HepG2 (cell line): ENCODE measurements around the gene MPC1. TPM values are rescaled to one million over a fixed set of nuclear protein-coding genes. Genes with fewer than 3 reads are reported as not detected.

Experiments
- DMTF1 ChIP-seq: sonication (generic); formaldehyde crosslinking; IDR thresholded peaks from 2 replicates; pipeline ENCODE4 v1.4.0; 2020; ENCODE audit warnings: mild to moderate bottlenecking, missing genetic modification reagents
- DPF2 ChIP-seq: sonication (generic); formaldehyde crosslinking; IDR thresholded peaks from 2 replicates; pipeline ENCODE4 v1.4.0; 2020; ENCODE audit warnings: mild to moderate bottlenecking, low read depth, missing genetic modification reagents, borderline replicate concordance
- ELF4 ChIP-seq: sonication (generic); formaldehyde crosslinking; IDR thresholded peaks from 2 replicates; pipeline ENCODE4 v1.5.0; 2020; ENCODE audit warnings: missing genetic modification reagents, mild to moderate bottlenecking, moderate library complexity, borderline replicate concordance
- HNRNPLL ChIP-seq: fragments of 200-400 bp; formaldehyde crosslinking; IDR thresholded peaks from 2 replicates; pipeline ENCODE4 v1.6.1; 2017; ENCODE audit warnings: mild to moderate bottlenecking, low read depth, low read length; ENCODE audit not compliant: poor library complexity, severe bottlenecking
- KDM3A ChIP-seq: IDR thresholded peaks from 2 replicates; pipeline ENCODE4 v1.6.1; 2018; ENCODE audit warnings: low read depth, missing compliant biosample characterization
- MBNL3 ChIP-seq: fragments of 250-450 bp; sonication (Bioruptor Pico); conservative IDR thresholded peaks from 2 replicates; pipeline ENCODE4 v1.8.0; 2022; ENCODE audit warnings: mild to moderate bottlenecking, inconsistent platforms
- MLLT10 ChIP-seq: sonication (generic); formaldehyde crosslinking; IDR thresholded peaks from 2 replicates; pipeline ENCODE4 v1.4.0; 2020; ENCODE audit warnings: missing genetic modification reagents
- MNT ChIP-seq: fragments of 450-650 bp; IDR thresholded peaks from 2 replicates; pipeline ENCODE4 v1.6.1; 2016
- MYPOP ChIP-seq: sonication (generic); formaldehyde crosslinking; IDR thresholded peaks from 2 replicates; pipeline ENCODE4 v1.8.1; 2023; ENCODE audit warnings: mild to moderate bottlenecking, moderate library complexity, missing genetic modification reagents
- NFKB2 ChIP-seq: sonication (generic); formaldehyde crosslinking; IDR thresholded peaks from 2 replicates; pipeline ENCODE4 v1.4.0; 2020; ENCODE audit warnings: missing genetic modification reagents, borderline replicate concordance
- NKX3-1 ChIP-seq: sonication (generic); formaldehyde crosslinking; IDR thresholded peaks from 2 replicates; pipeline ENCODE4 v1.5.0; 2020; ENCODE audit warnings: missing genetic modification reagents
- PHF20 ChIP-seq: sonication (generic); formaldehyde crosslinking; IDR thresholded peaks from 2 replicates; pipeline ENCODE4 v1.5.0; 2020; ENCODE audit warnings: mild to moderate bottlenecking, missing genetic modification reagents
- PHF8 ChIP-seq: sonication (generic); formaldehyde crosslinking; IDR thresholded peaks from 2 replicates; pipeline ENCODE4 v1.5.0; 2020; ENCODE audit warnings: missing genetic modification reagents
- RBAK ChIP-seq: sonication (generic); formaldehyde crosslinking; IDR thresholded peaks from 2 replicates; pipeline ENCODE4 v1.5.1; 2020; ENCODE audit warnings: mild to moderate bottlenecking, missing genetic modification reagents
- SUZ12 ChIP-seq: fragments of 150-350 bp; IDR thresholded peaks from 2 replicates; pipeline ENCODE4 v1.6.1; 2014; ENCODE audit warnings: low read depth, low read length
- TIGD3 ChIP-seq: sonication (generic); formaldehyde crosslinking; IDR thresholded peaks from 2 replicates; pipeline ENCODE4 v1.5.1; 2020; ENCODE audit warnings: mild to moderate bottlenecking, missing genetic modification reagents, borderline replicate concordance
- ZBTB34 ChIP-seq: sonication (generic); formaldehyde crosslinking; IDR thresholded peaks from 2 replicates; pipeline ENCODE4 v1.8.0; 2022; ENCODE audit warnings: mild to moderate bottlenecking, missing genetic modification reagents
- ZNF124 ChIP-seq: sonication (generic); formaldehyde crosslinking; IDR thresholded peaks from 2 replicates; pipeline ENCODE4 v1.4.0; 2020; ENCODE audit warnings: missing genetic modification reagents
- ZNF562 ChIP-seq: sonication (generic); formaldehyde crosslinking; IDR thresholded peaks from 2 replicates; pipeline ENCODE4 v1.8.0; 2022; ENCODE audit warnings: missing genetic modification reagents, borderline replicate concordance
- ZNF83 ChIP-seq: sonication (generic); formaldehyde crosslinking; IDR thresholded peaks from 2 replicates; pipeline ENCODE4 v1.4.0; 2020; ENCODE audit warnings: missing genetic modification reagents, mild to moderate bottlenecking, borderline replicate concordance
- ZSCAN20 ChIP-seq: sonication (generic); formaldehyde crosslinking; IDR thresholded peaks from 2 replicates; pipeline ENCODE4 v1.4.0; 2020; ENCODE audit warnings: missing genetic modification reagents, mild to moderate bottlenecking, borderline replicate concordance
- polyA plus RNA-seq, 8 experiments: library from polyadenylated mRNA; depleted of rRNA in 3 of 8; stranded (reverse) in 7 of 8; unstranded in 1 of 8; fragments of >200 nt; fragmentation: Illumina TruSeq in 4 of 8; extraction: Trizol in 4 of 8; gene quantifications; 2 replicates each; pipeline versions ENCODE4 v1.2.1 to v1.2.3, GENCODE V29; 2011 to 2016; ENCODE audit warnings: low read depth in 4 of 8, missing spikeins in 1 of 8, mixed read lengths in 1 of 8; ENCODE audit not compliant: insufficient read depth in 1 of 8
- total RNA-seq, 5 experiments: library from RNA; depleted of rRNA; stranded (reverse); fragments of >200 nt; fragmentation: Illumina TruSeq; extraction: Trizol; gene quantifications; 2 replicates each; pipeline ENCODE4 v1.2.3, GENCODE V29; 2016; ENCODE audit warnings: low read depth in 1 of 5

MPC1 gene
- total and polyA plus RNA-seq, 2 of the 13 experiments (the other 11 are each of a cell fraction or from before 2014, with no cell fraction given): 189 to 214 TPM

GRCh38 chr6:166342349-166343149 lies 40.2 kb downstream of the MPC1 start, which contains the start of gene SFT2D1 (continued):
- TF ChIP-seq ZNF83 (0 out of 2 replicates have a peak, but pooled peaks have one; percentile 58), DMTF1 (CRISPR knock-in tag) (no peak), HNRNPLL (peak; percentile 89), DPF2 (CRISPR knock-in tag) (no peak), MBNL3 (CRISPR knock-in tag) (no peak), MNT (no peak), ZBTB34 (no peak), TIGD3 (peak; percentile 95), KDM3A (CRISPR knock-in tag) (peak; percentile 89), NKX3-1 (CRISPR knock-in tag) (peak; percentile 92; the same call in 1 of the 2 replicates), MLLT10 (no peak), SUZ12 (no peak), NFKB2 (CRISPR knock-in tag) (peak; percentile 97), ZNF124 (CRISPR knock-in tag) (peak; percentile 82; the same call in 1 of the 2 replicates), ELF4 (peak; percentile 90; the same call in 1 of the 2 replicates), ZNF562 (CRISPR knock-in tag) (no peak; the same call in 1 of the 2 replicates), PHF8 (CRISPR knock-in tag) (peak; percentile 98), ZSCAN20 (peak; percentile 60), RBAK (CRISPR knock-in tag) (peak; percentile 14; the same call in 1 of the 2 replicates), PHF20 (peak; percentile 97), MYPOP (0 out of 2 replicates have a peak, but pooled peaks have one; percentile 17)
